IMR-90 (cell line): ENCODE results near the gene PILRB. TPM values are rescaled to one million over a fixed set of nuclear protein-coding genes. Genes with fewer than 3 reads are reported as not detected.

Experiments
- ATAC-seq: fragments of 200-7000 bp; cut with Tn5 transposase; 2 replicates; pipeline ENCODE4 v1.9.1; 2020; ENCODE audit warnings: low read depth, mild to moderate bottlenecking, moderate library complexity
- BruUV-seq: library from RNA; stranded (reverse); fragments of 400-500 nt; replicated peaks from 2 replicates; lab custom pipeline; 2021; lab: Mats Ljungman, UMichigan
- CTCF ChIA-PET: fragments of 300-600 bp; formaldehyde crosslinking; extraction: SDS; loops from one replicate; lab custom pipeline; 2021; ENCODE audit warnings: antibody characterized with exemption; lab: Yijun Ruan, JAX
- POLR2A ChIA-PET: fragments of 300-600 bp; sonication (Branson Sonifier 250); formaldehyde crosslinking; loops from one replicate; lab custom pipeline; 2022; ENCODE audit warnings: antibody characterized with exemption; ENCODE audit not compliant: unreplicated experiment; lab: Charles Lee
- DNase-seq: peaks from one replicate; pipeline ENCODE4 v3.0.0; 2013
- H2AFZ ChIP-seq: replicated peaks from 2 replicates; pipeline ENCODE3; 2013; ENCODE audit warnings: low read length, mild to moderate bottlenecking; ENCODE audit not compliant: poor library complexity
- H2AK5ac ChIP-seq: 2 replicates; pipeline ENCODE4 v1.6.1; 2013; ENCODE audit warnings: low read depth, low read length, inconsistent platforms
- H2AK9ac ChIP-seq: replicated peaks from 2 replicates; pipeline ENCODE3; 2013; ENCODE audit warnings: mild to moderate bottlenecking, low read depth, low read length, moderate library complexity; ENCODE audit not compliant: poor library complexity
- H2BK120ac ChIP-seq: 2 replicates; pipeline ENCODE4 v1.6.1; 2013; ENCODE audit warnings: low read depth, low read length, inconsistent platforms
- H2BK15ac ChIP-seq: 3 replicates; pipeline ENCODE4 v1.6.1; 2013; ENCODE audit warnings: low read depth, low read length, inconsistent platforms
- H2BK20ac ChIP-seq: 2 replicates; pipeline ENCODE4 v1.6.1; 2013; ENCODE audit warnings: low read depth, mild to moderate bottlenecking, inconsistent platforms, low read length, moderate library complexity
- H2BK5ac ChIP-seq: 2 replicates; pipeline ENCODE4 v1.6.1; 2013; ENCODE audit warnings: mild to moderate bottlenecking, low read depth, low read length, inconsistent platforms; ENCODE audit not compliant: poor library complexity, severe bottlenecking
- H3K14ac ChIP-seq: replicated peaks from 2 replicates; pipeline ENCODE4 v1.6.1; 2013; ENCODE audit warnings: low read depth, low read length, inconsistent platforms
- H3K18ac ChIP-seq: 2 replicates; pipeline ENCODE4 v1.6.1; 2013; ENCODE audit warnings: low read depth, low read length, control low read depth
- H3K23ac ChIP-seq: 2 replicates; pipeline ENCODE4 v1.6.1; 2013; ENCODE audit warnings: low read depth, low read length, inconsistent platforms
- H3K27ac ChIP-seq: 2 replicates; pipeline ENCODE4 v1.5.1; 2013; ENCODE audit warnings: mild to moderate bottlenecking, control low read depth, low read length; ENCODE audit not compliant: insufficient read depth
- H3K27me3 ChIP-seq: 2 replicates; pipeline ENCODE4 v1.6.1; 2013; ENCODE audit warnings: low read length; ENCODE audit not compliant: control insufficient read depth, insufficient read depth
- H3K36me3 ChIP-seq: 2 replicates; pipeline ENCODE4 v1.6.1; 2013; ENCODE audit warnings: low read length, mixed read lengths; ENCODE audit not compliant: control insufficient read depth, insufficient read depth
- H3K4ac ChIP-seq: 2 replicates; pipeline ENCODE4 v1.6.1; 2013; ENCODE audit warnings: low read depth, low read length, inconsistent platforms
- H3K4me1 ChIP-seq: 2 replicates; pipeline ENCODE4 v1.6.1; 2013; ENCODE audit warnings: low read length, mixed read lengths; ENCODE audit not compliant: control insufficient read depth, insufficient read depth
- H3K4me2 ChIP-seq: 2 replicates; pipeline ENCODE4 v1.6.1; 2013; ENCODE audit warnings: low read depth, mild to moderate bottlenecking, control low read depth, low read length, moderate library complexity
- H3K4me3 ChIP-seq: 2 replicates; pipeline ENCODE4 v1.5.1; 2013; ENCODE audit warnings: low read depth, mild to moderate bottlenecking, control low read depth, low read length, moderate library complexity; ENCODE audit not compliant: insufficient read depth
- H3K56ac ChIP-seq: 2 replicates; pipeline ENCODE4 v1.6.1; 2013; ENCODE audit warnings: low read length, inconsistent platforms; ENCODE audit not compliant: insufficient read depth; ENCODE audit errors: extremely low read depth
- H3K79me1 ChIP-seq, 2 experiments: 2 replicates each; pipeline ENCODE4 v1.6.1; 2013; ENCODE audit warnings: low read length in 2 of 2, inconsistent platforms in 1 of 2, low read depth in 1 of 2
- H3K9ac ChIP-seq: 2 replicates; pipeline ENCODE4 v1.6.1; 2013; ENCODE audit warnings: low read depth, low read length, control low read depth
- H3K9me1 ChIP-seq: 2 replicates; pipeline ENCODE4 v1.6.1; 2013; ENCODE audit warnings: low read length, inconsistent platforms; ENCODE audit not compliant: insufficient read depth
- H3K9me3 ChIP-seq: 2 replicates; pipeline ENCODE4 v1.6.1; 2013; ENCODE audit warnings: low read length; ENCODE audit not compliant: control insufficient read depth, insufficient read depth
- H4K20me1 ChIP-seq: 2 replicates; pipeline ENCODE4 v1.6.1; 2013; ENCODE audit warnings: low read length, inconsistent platforms; ENCODE audit not compliant: insufficient read depth
- H4K5ac ChIP-seq: 2 replicates; pipeline ENCODE4 v1.6.1; 2013; ENCODE audit warnings: mild to moderate bottlenecking, low read depth, low read length, control low read depth
- H4K8ac ChIP-seq, 2 experiments: 2 replicates each; pipeline ENCODE4 v1.6.1; 2013; ENCODE audit warnings: low read depth in 2 of 2, low read length in 2 of 2, control low read depth in 1 of 2, inconsistent platforms in 1 of 2
- H4K91ac ChIP-seq: 2 replicates; pipeline ENCODE4 v1.6.1; 2013; ENCODE audit warnings: low read depth, low read length, inconsistent platforms; ENCODE audit not compliant: insufficient read depth
- CEBPB ChIP-seq: IDR thresholded peaks from 2 replicates; pipeline ENCODE4 v1.6.1; 2012; ENCODE audit warnings: low read depth, low read length, improper control_type of control experiment
- CTCF ChIP-seq: conservative IDR thresholded peaks from 2 replicates; pipeline ENCODE4 v1.5.1; 2012; ENCODE audit warnings: mild to moderate bottlenecking, low read depth, low read length, improper control_type of control experiment
- ELK1 ChIP-seq: fragments of 150-350 bp; IDR thresholded peaks from 2 replicates; pipeline ENCODE4 v1.6.1; 2016; ENCODE audit warnings: low read depth, mild to moderate bottlenecking, low read length, moderate library complexity, borderline replicate concordance
- FOS ChIP-seq: fragments of 150-350 bp; IDR thresholded peaks from 2 replicates; pipeline ENCODE4 v1.6.1; 2016; ENCODE audit warnings: low read depth, low read length
- MAFK ChIP-seq: IDR thresholded peaks from 2 replicates; pipeline ENCODE4 v1.6.1; 2012; ENCODE audit warnings: low read depth, low read length, improper control_type of control experiment
- MXI1 ChIP-seq: IDR thresholded peaks from 2 replicates; pipeline ENCODE4 v1.6.1; 2012; ENCODE audit warnings: low read depth, mild to moderate bottlenecking, low read length, moderate library complexity, borderline replicate concordance
- NFE2L2 ChIP-seq: fragments of 150-350 bp; IDR thresholded peaks from 2 replicates; pipeline ENCODE4 v1.6.1; 2016; ENCODE audit warnings: low read depth, mild to moderate bottlenecking, low read length
- POLR2A ChIP-seq: IDR thresholded peaks from 2 replicates; pipeline ENCODE4 v1.6.1; 2012; ENCODE audit warnings: mild to moderate bottlenecking, low read depth, low read length
- RAD21 ChIP-seq: IDR thresholded peaks from 2 replicates; pipeline ENCODE4 v1.6.1; 2012; ENCODE audit warnings: low read length, improper control_type of control experiment
- RCOR1 ChIP-seq: IDR thresholded peaks from 2 replicates; pipeline ENCODE4 v1.6.1; 2012; ENCODE audit warnings: mild to moderate bottlenecking, low read length, improper control_type of control experiment; ENCODE audit not compliant: insufficient replicate concordance
- RFX5 ChIP-seq: IDR thresholded peaks from 2 replicates; pipeline ENCODE4 v1.8.0; 2012; ENCODE audit warnings: low read depth, mild to moderate bottlenecking, low read length, moderate library complexity
- SMC3 ChIP-seq: fragments of 150-350 bp; IDR thresholded peaks from 2 replicates; pipeline ENCODE4 v1.6.1; 2016; ENCODE audit warnings: low read depth, mild to moderate bottlenecking, antibody characterized with exemption, low read length, moderate library complexity
- WGBS, 2 experiments: methylation state at CpG; one replicate each; pipeline versions ENCODE4 v1.1.5 to v1.1.7; 2013; ENCODE audit warnings: missing lambda C conversion rate in 2 of 2; ENCODE audit not compliant: insufficient read length in 1 of 2; ENCODE audit errors: extremely low coverage in 2 of 2; 5-methylcytosine and 5-hydroxymethylcytosine counted together
- dilution Hi-C: fragments of 300-500 bp; cut with HindIII; formaldehyde crosslinking; loops from one replicate; pipeline ENCODE4 v1.14.3; 2018; ENCODE audit warnings: low sequenced_read_pairs; ENCODE audit not compliant: unreplicated experiment
- in situ Hi-C: fragments of 300-500 bp; cut with MboI; formaldehyde crosslinking; loops from 3 replicates; pipeline ENCODE4 v1.14.3; 2019; ENCODE audit warnings: low sequenced_read_pairs, inconsistent platforms, mixed read lengths
- intact Hi-C: fragments of 100-400 bp; cut with micrococcal nuclease; formaldehyde crosslinking; loops from 2 replicates; pipeline ENCODE4 v1.10.0; 2022
- polyA plus RNA-seq, 3 experiments: library from polyadenylated mRNA; depleted of rRNA; stranded (reverse); fragments of >200 nt; gene quantifications; 2 replicates each; pipeline ENCODE4 v1.2.3, GENCODE V29; 2012; ENCODE audit warnings: low replicate concordance in 1 of 3
- total RNA-seq: library from RNA; depleted of rRNA; stranded (reverse); fragments of >200 nt; gene quantifications from 2 replicates; pipeline ENCODE4 v1.2.3, GENCODE V29; 2012

The PILRB gene
- total and polyA plus RNA-seq, 2 of the 4 experiments (the other 2 are of a cell fraction) = 3.4 to 22.2 TPM

- H2BK120ac ChIP-seq = no peak overlapping the region
- dilution Hi-C loops = no loop called here
These were observed 57.5 kb downstream of the PILRB start for GRCh38 chr7:100415448-100415847.

More at GRCh38 chr7:100415448-100415847, 57.5 kb downstream of the PILRB start:
- Histone ChIP-seq H3K27ac (no peak overlapping the region), H2BK20ac (no peak overlapping the region), H2BK5ac (no peak overlapping the region), H4K20me1 (no peaks in the 10 kb centered on the region), H4K8ac (no peak overlapping the region), H3K4me2 (no peak overlapping the region), H4K91ac (no peak overlapping the region), H3K4me1 (no peaks in the 10 kb centered on the region; the same call in 1 of the 2 replicates), H3K56ac (no peak overlapping the region), H2AK9ac (no peak overlapping the region), H2BK15ac (no peak overlapping the region), H3K79me1 (no peaks in the 10 kb centered on the region), H3K9me1 (no peaks in the 10 kb centered on the region), H3K36me3 (no peaks in the 10 kb centered on the region), H3K9ac (no peak overlapping the region), H4K5ac (no peak overlapping the region), H2AFZ (no peak overlapping the region), H3K4ac (no peak overlapping the region), H3K9me3 (no peaks in the 10 kb centered on the region), H3K4me3 (no peak overlapping the region), H3K14ac (no peak overlapping the region), H3K18ac (no peak overlapping the region), H3K27me3 (peaks cover 13% of the 10 kb centered on the region), H3K23ac (no peak overlapping the region), H2AK5ac (no peak overlapping the region)
- ChIA-PET CTCF (no interaction called here), POLR2A (interaction anchor here (1.0 kb wide), 1 partner anchor 13 kb away, joined by 4 read pairs; the partner anchor contains the start of gene ZCWPW1)
- in situ Hi-C loops (no loop called here), intact Hi-C loops (no loop called here)
- ATAC-seq = no peak
- no peak for DNase-seq
- TF ChIP-seq CTCF (no peak), FOS (no peak), CEBPB (no peak), POLR2A (no peak), RAD21 (no peak), MXI1 (no peak), RFX5 (no peak), NFE2L2 (no peak), ELK1 (no peak), RCOR1 (no peak), SMC3 (no peak), MAFK (no peak)
- WGBS, 2 experiments = 94% methylated on average over 2 of the region's 5 CpGs; no CpG with 5 or more reads in 1 of the 2 experiments
- BruUV-seq = no TSS peak
